HepG2 (cell line): ENCODE data around the gene NOTUM. TPM values are rescaled to one million over a fixed set of nuclear protein-coding genes. Genes with fewer than 3 reads are reported as not detected.

Experiments
- ATRX ChIP-seq: sonication (generic); formaldehyde crosslinking; IDR thresholded peaks from 2 replicates; pipeline ENCODE4 v1.4.0; 2020; ENCODE audit warnings: missing genetic modification reagents, borderline replicate concordance
- CENPX ChIP-seq: sonication (generic); formaldehyde crosslinking; IDR thresholded peaks from 2 replicates; pipeline ENCODE4 v1.9.0; 2021; ENCODE audit warnings: mild to moderate bottlenecking, missing genetic modification reagents, moderate library complexity
- CHD4 ChIP-seq: fragments of 200-600 bp; sonication (generic); IDR thresholded peaks from 2 replicates; pipeline ENCODE4 v1.7.0; 2017; ENCODE audit warnings: mild to moderate bottlenecking, low read length, borderline replicate concordance
- MIER3 ChIP-seq: IDR thresholded peaks from 2 replicates; pipeline ENCODE4 v1.6.1; 2016; ENCODE audit warnings: missing compliant biosample characterization, borderline replicate concordance
- NFATC3 ChIP-seq: sonication (generic); formaldehyde crosslinking; IDR thresholded peaks from 2 replicates; pipeline ENCODE4 v1.5.1; 2020; ENCODE audit warnings: mild to moderate bottlenecking, missing genetic modification reagents
- NFE2L1 ChIP-seq: sonication (generic); formaldehyde crosslinking; IDR thresholded peaks from 2 replicates; pipeline ENCODE4 v1.4.0; 2020; ENCODE audit warnings: missing genetic modification reagents, mild to moderate bottlenecking, borderline replicate concordance
- NR1H2 ChIP-seq: sonication (generic); formaldehyde crosslinking; IDR thresholded peaks from 2 replicates; pipeline ENCODE4 v1.8.1; 2022; ENCODE audit warnings: low read depth, missing genetic modification reagents, borderline replicate concordance
- PHB2 ChIP-seq: fragments of 450-650 bp; IDR thresholded peaks from 2 replicates; pipeline ENCODE4 v1.6.1; 2018; ENCODE audit not compliant: partially characterized antibody
- RFXAP ChIP-seq: sonication (generic); formaldehyde crosslinking; IDR thresholded peaks from 2 replicates; pipeline ENCODE4 v1.4.0; 2020; ENCODE audit warnings: missing genetic modification reagents, borderline replicate concordance
- SRF ChIP-seq: IDR thresholded peaks from 2 replicates; pipeline ENCODE4 v1.6.1; 2011; ENCODE audit warnings: mild to moderate bottlenecking, low read depth, low read length, moderate library complexity
- ZBTB34 ChIP-seq: sonication (generic); formaldehyde crosslinking; IDR thresholded peaks from 2 replicates; pipeline ENCODE4 v1.8.0; 2022; ENCODE audit warnings: mild to moderate bottlenecking, missing genetic modification reagents
- ZFP36L1 ChIP-seq: sonication (generic); formaldehyde crosslinking; IDR thresholded peaks from 2 replicates; pipeline ENCODE4 v1.8.0; 2022; ENCODE audit warnings: mild to moderate bottlenecking, missing genetic modification reagents, moderate library complexity
- ZNF207 ChIP-seq: fragments of 450-650 bp; IDR thresholded peaks from 2 replicates; pipeline ENCODE4 v1.6.1; 2016; ENCODE audit warnings: antibody characterized with exemption, borderline replicate concordance
- ZNF326 ChIP-seq: sonication (generic); formaldehyde crosslinking; IDR thresholded peaks from 2 replicates; pipeline ENCODE4 v1.4.0; 2020; ENCODE audit warnings: missing genetic modification reagents, borderline replicate concordance
- ZNF343 ChIP-seq: sonication (generic); formaldehyde crosslinking; IDR thresholded peaks from 2 replicates; pipeline ENCODE4 v1.4.0; 2020; ENCODE audit warnings: mild to moderate bottlenecking, missing genetic modification reagents
- ZNF567 ChIP-seq: sonication (generic); formaldehyde crosslinking; IDR thresholded peaks from 2 replicates; pipeline ENCODE4 v1.8.1; 2023; ENCODE audit warnings: mild to moderate bottlenecking, missing genetic modification reagents, borderline replicate concordance
- ZNF589 ChIP-seq: sonication (generic); formaldehyde crosslinking; conservative IDR thresholded peaks from 2 replicates; pipeline ENCODE4 v1.8.0; 2022; ENCODE audit warnings: mild to moderate bottlenecking, moderate library complexity, missing genetic modification reagents
- ZNF652 ChIP-seq: IDR thresholded peaks from 2 replicates; pipeline ENCODE4 v1.6.1; 2016; ENCODE audit warnings: low read depth, borderline replicate concordance
- polyA plus RNA-seq, 8 experiments: library from polyadenylated mRNA; depleted of rRNA in 3 of 8; stranded (reverse) in 7 of 8; unstranded in 1 of 8; fragments of >200 nt; fragmentation: Illumina TruSeq in 4 of 8; extraction: Trizol in 4 of 8; gene quantifications; 2 replicates each; pipeline versions ENCODE4 v1.2.1 to v1.2.3, GENCODE V29; 2011 to 2016; ENCODE audit warnings: low read depth in 4 of 8, missing spikeins in 1 of 8, mixed read lengths in 1 of 8; ENCODE audit not compliant: insufficient read depth in 1 of 8
- total RNA-seq, 5 experiments: library from RNA; depleted of rRNA; stranded (reverse); fragments of >200 nt; fragmentation: Illumina TruSeq; extraction: Trizol; gene quantifications; 2 replicates each; pipeline ENCODE4 v1.2.3, GENCODE V29; 2016; ENCODE audit warnings: low read depth in 1 of 5
- TF ChIP-seq, protein P1 (sequence below): sonication (generic); formaldehyde crosslinking; IDR thresholded peaks from 2 replicates; pipeline ENCODE4 v1.4.0; 2020; ENCODE audit warnings: mild to moderate bottlenecking, missing genetic modification reagents
- TF ChIP-seq, protein P2 (sequence below): sonication (generic); formaldehyde crosslinking; IDR thresholded peaks from 2 replicates; pipeline ENCODE4; 2020; ENCODE audit warnings: missing genetic modification reagents, mild to moderate bottlenecking, borderline replicate concordance

Gene NOTUM
- total and polyA plus RNA-seq, 2 of the 13 experiments (the other 11 are each of a cell fraction or from before 2014, with no cell fraction given): 150 to 160 TPM

- TF ChIP-seq ZNF652 (CRISPR knock-in tag) (peak; percentile 71; the same call in 1 of the 2 replicates), ZNF343 (CRISPR knock-in tag) (peak; percentile 79; the same call in 1 of the 2 replicates), SRF (no peak), ZFP36L1 (CRISPR knock-in tag) (peak; percentile 97), CENPX (CRISPR knock-in tag) (no peak), ZNF326 (CRISPR knock-in tag) (no peak), ZBTB34 (no peak), MIER3 (CRISPR knock-in tag) (peak; percentile 76; the same call in 1 of the 2 replicates), RFXAP (CRISPR knock-in tag) (peak; percentile 67), NFE2L1 (CRISPR knock-in tag) (no peak), NFATC3 (CRISPR knock-in tag) (no peak), ATRX (no peak), CHD4 (no peak; the same call in 1 of the 2 replicates), ZNF207 (no peak), PHB2 (no peak), ZNF589 (peak; percentile 88; the same call in 1 of the 2 replicates), ZNF567 (CRISPR knock-in tag) (peak; percentile 50; the same call in 1 of the 2 replicates), NR1H2 (CRISPR knock-in tag) (peak; percentile 71; the same call in 1 of the 2 replicates)
- TF ChIP-seq, protein P1, sequence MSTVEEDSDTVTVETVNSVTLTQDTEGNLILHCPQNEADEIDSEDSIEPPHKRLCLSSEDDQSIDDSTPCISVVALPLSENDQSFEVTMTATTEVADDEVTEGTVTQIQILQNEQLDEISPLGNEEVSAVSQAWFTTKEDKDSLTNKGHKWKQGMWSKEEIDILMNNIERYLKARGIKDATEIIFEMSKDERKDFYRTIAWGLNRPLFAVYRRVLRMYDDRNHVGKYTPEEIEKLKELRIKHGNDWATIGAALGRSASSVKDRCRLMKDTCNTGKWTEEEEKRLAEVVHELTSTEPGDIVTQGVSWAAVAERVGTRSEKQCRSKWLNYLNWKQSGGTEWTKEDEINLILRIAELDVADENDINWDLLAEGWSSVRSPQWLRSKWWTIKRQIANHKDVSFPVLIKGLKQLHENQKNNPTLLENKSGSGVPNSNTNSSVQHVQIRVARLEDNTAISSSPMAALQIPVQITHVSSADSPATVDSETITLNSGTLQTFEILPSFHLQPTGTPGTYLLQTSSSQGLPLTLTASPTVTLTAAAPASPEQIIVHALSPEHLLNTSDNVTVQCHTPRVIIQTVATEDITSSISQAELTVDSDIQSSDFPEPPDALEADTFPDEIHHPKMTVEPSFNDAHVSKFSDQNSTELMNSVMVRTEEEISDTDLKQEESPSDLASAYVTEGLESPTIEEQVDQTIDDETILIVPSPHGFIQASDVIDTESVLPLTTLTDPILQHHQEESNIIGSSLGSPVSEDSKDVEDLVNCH: no peak
- TF ChIP-seq, protein P2, sequence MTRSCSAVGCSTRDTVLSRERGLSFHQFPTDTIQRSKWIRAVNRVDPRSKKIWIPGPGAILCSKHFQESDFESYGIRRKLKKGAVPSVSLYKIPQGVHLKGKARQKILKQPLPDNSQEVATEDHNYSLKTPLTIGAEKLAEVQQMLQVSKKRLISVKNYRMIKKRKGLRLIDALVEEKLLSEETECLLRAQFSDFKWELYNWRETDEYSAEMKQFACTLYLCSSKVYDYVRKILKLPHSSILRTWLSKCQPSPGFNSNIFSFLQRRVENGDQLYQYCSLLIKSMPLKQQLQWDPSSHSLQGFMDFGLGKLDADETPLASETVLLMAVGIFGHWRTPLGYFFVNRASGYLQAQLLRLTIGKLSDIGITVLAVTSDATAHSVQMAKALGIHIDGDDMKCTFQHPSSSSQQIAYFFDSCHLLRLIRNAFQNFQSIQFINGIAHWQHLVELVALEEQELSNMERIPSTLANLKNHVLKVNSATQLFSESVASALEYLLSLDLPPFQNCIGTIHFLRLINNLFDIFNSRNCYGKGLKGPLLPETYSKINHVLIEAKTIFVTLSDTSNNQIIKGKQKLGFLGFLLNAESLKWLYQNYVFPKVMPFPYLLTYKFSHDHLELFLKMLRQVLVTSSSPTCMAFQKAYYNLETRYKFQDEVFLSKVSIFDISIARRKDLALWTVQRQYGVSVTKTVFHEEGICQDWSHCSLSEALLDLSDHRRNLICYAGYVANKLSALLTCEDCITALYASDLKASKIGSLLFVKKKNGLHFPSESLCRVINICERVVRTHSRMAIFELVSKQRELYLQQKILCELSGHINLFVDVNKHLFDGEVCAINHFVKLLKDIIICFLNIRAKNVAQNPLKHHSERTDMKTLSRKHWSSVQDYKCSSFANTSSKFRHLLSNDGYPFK (CRISPR knock-in tag): no peak; the same call in 1 of the 2 replicates
Observed at GRCh38 chr17:81967533-81968395, 6.8 kb upstream of the NOTUM start (continued).
